Stimulated activated CD8-positive, alpha-beta memory T cell treated with anti-CD3 and anti-CD28 coated beads, Interleukin-4, amount 100 ng/mL, for 48 hours (primary cell): Measurements from ENCODE around the gene HMMR.
"Not testable (repeated sequence)": the region's sequence is repeated elsewhere in the genome, so short reads cannot be mapped to it uniquely, and the experiment has no call there.

Experiments
- DNase-seq: peaks from one replicate; pipeline ENCODE4 v3.0.0-alpha.2; 2020

The HMMR gene

GRCh38 chr5:163506726-163507125, 46.3 kb downstream of the HMMR start:
- DNase-seq: no peak

DNA sequence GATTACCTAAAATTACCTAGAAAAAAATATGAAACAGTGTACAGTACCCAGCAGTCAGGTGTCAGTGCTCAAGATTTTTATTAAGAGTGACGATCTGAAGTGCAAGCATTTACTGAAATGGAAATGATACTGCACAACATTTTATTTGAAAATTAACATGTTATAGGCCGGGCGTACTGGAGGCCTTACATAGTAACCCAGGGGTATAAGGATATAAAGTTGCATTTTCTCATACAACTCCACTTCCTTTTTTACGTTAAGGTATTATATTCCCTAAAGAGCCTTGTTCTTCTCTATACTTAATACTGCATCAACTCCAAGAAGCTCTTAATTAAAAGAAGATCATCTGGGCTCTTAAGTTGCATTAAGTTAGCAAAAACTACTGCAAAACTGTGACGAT, 48.3 kb downstream of the HMMR start:
- no peak for DNase-seq

GRCh38 chr5:163509291-163509951, 49.0 kb downstream of the HMMR start:
- DNase-seq: no peak

DNA sequence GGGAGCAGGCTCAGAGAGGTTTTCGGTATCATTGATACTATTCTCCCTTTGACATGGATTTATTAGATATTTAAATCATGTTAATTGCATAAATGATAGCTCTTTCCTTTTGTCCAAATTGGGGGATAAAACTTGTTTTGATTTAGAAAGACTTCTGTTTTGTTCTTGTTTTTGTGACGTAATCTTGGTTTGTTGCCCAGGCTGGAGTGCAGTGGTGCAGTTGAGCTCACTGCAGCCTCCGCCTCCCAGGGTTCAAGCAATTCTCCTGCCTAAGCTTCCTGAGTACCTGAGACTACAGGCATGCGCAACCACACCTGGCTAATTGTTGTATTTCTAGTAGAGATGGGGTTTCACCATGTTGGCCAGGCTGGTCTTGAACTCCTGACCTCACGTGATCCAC, 52.1 kb downstream of the HMMR start:
- no peak for DNase-seq

- no peak for DNase-seq
Measured at GRCh38 chr5:163525096-163525495, 64.7 kb downstream of the HMMR start.

DNA sequence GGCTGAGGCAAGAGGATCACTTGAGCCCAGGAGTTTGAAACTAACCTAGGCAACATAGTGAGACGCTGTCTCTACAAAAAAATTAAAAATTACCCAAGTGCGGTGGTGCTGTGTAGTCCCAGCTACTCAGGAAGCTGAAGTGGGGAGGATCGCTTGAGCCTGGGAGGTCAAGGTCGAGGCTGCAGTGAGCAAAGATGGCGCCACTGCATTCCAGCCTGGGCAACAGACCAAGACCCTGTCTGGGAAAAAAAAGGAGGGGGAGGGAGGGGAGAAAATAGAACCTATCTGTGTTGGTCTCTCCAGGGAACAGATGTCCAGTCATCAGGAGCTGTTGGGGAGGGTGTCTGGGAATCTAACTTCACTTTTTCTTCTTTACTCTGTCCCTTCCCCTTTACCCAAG, 69.3 kb downstream of the HMMR start:
- DNase-seq: no peak

- DNase-seq: no peak
Measured at GRCh38 chr5:163531272-163531671, 70.8 kb downstream of the HMMR start.

DNA sequence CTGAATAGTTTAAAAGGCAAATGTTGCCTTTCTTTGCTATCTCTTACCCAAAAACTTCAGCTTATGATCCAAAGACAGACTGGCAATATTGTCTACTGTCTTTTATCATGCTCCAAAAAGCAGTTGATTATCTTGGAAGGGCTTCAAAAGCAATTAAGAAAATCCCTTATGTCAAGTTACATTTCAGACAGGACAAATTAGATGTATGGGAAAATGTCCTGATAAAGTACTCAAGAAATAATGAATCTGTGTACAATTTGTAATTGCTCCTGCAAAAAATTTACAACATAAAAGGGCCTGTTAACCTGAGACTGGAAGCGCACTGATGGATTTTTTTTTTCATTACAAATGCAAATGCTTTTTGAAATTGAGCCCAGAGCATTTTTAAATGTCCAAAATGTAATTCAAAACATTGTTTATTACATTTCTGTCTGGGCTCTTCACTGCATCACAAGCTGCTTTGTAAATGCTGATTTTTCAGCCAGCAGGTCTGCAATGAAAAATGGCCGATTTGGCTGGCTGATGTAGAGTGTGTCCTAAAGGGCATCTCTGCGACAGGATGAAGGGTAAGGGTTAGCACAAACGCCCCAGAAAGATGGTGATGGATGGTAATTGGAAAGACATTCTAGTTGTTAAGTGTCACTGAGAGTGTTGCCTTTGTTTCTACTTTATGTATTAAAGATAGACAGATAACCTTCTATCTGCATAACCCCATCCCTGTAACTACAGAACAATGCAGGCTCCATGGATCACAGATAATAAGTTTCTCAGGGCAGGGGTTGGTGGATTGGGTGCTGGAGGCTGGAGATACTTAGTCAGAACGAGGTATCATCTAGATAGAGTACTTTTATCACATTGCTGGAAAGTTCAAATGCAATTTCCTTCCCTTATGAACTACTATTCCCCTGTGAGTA, 72.0 kb downstream of the HMMR start:
- no peak for DNase-seq

DNA sequence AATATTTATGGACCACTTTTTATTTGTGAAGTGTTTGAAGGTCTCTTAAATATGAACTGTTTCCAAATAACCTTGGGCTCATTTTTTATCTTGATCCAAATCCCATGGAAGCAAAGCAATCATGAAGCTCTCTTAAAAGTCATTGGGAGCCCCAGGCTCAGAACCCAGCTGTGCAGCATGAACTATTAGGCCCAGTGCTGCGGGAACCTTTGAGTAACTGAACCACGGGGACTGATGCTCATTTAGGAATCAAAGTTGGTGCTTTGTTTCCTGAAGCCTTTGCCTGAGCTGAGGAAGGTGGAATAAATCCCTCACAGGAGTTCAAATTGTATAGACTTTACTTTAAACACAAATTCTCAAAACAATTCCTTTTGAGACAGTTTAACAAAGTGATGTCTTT, 72.8 kb downstream of the HMMR start:
- no peak for DNase-seq

- no peak for DNase-seq
Measured at GRCh38 chr5:163534492-163535094, 74.2 kb downstream of the HMMR start.

DNA sequence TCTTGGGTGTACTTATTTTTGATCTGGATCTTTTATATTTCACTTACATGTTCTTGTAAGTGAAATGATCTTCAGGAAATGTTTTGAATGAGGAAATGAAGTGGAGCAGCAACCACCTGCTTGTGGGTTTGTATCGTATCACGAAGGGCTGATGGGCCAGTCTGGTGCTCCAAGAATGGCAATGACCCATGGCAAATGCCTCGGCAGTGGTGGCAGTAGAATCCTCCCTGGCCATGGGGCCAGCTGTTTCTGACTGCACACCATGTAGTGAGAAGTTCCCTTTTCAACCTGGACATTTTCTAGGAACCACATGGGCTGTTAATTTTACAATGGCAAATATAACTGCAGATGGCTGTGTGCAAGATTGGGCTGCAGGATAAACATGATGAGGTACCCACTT, 74.9 kb downstream of the HMMR start:
- DNase-seq: no peak

DNA sequence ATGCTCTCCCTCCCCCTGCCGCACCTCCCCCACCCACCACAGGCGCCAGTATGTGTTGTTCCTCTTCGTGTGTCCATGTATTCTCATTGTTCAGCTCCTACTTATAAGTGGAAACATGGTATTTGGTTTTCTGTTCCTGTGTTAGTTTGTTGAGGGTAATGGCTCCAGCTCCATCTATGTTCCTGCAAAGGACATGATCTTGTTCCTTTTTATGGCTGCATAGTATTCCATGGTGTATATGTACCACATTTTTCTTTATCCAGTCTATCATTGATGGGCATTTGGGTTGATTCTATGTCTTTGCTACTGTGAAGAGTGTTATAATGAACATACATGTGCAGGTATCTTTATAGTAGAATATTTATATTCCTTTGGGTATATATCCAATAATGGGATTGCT, 76.0 kb downstream of the HMMR start:
- DNase-seq: not testable (repeated sequence)

GRCh38 chr5:163540696-163541095, 80.3 kb downstream of the HMMR start:
- DNase-seq: no peak
